Gastrocnemius medialis (tissue), 4 donors: ENCODE measurements around the gene MYO1F.

ENCODE experiments used
- POLR2A ChIP-seq, 2 donors: fragments of 450-650 bp; IDR thresholded peaks; one replicate each; pipeline ENCODE4 v1.6.1; 2017; ENCODE audit warnings: antibody characterized with exemption in 2 of 2, mild to moderate bottlenecking in 2 of 2, moderate library complexity in 2 of 2
- TF ChIP-seq, protein P1 (sequence below), 5 experiments: fragments of 450-650 bp in 3 of 5; fragments of 200-600 bp in 2 of 5; sonication (generic) in 2 of 5; IDR thresholded peaks in 4 of 5; conservative IDR thresholded peaks in 1 of 5; 1 replicate in 4 of 5; 2 replicates in 1 of 5; pipeline ENCODE4 v1.5.1; 2016 to 2019; ENCODE audit warnings: antibody characterized with exemption in 5 of 5, mild to moderate bottlenecking in 3 of 5, moderate library complexity in 3 of 5

DNA sequence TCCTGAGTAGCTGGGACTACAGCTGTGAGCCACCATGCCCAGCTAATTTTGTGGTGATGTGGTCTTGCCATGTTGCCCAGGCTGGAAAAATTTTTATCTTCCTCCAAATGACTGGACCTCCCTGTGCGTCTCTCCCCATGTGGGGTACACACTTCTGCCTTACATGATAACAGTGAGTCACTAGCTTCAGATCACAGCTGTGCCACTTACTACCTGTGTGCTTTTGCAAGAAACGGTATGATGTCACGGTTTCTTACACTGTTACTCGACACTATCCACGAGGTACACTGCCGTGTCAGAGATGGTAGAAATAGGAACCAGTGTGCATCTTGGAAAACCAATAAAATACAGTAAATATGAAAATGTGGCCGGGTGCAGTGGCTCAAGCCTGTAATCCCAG, 45.8 kb downstream of the MYO1F start:
- TF ChIP-seq, protein P1, sequence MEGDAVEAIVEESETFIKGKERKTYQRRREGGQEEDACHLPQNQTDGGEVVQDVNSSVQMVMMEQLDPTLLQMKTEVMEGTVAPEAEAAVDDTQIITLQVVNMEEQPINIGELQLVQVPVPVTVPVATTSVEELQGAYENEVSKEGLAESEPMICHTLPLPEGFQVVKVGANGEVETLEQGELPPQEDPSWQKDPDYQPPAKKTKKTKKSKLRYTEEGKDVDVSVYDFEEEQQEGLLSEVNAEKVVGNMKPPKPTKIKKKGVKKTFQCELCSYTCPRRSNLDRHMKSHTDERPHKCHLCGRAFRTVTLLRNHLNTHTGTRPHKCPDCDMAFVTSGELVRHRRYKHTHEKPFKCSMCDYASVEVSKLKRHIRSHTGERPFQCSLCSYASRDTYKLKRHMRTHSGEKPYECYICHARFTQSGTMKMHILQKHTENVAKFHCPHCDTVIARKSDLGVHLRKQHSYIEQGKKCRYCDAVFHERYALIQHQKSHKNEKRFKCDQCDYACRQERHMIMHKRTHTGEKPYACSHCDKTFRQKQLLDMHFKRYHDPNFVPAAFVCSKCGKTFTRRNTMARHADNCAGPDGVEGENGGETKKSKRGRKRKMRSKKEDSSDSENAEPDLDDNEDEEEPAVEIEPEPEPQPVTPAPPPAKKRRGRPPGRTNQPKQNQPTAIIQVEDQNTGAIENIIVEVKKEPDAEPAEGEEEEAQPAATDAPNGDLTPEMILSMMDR (IDR thresholded peaks at IDR 0.05 in 4 of 5, conservative IDR thresholded peaks at IDR 0.05 in 1 of 5), result no peak
- TF ChIP-seq POLR2A (IDR thresholded peaks at IDR 0.05), result no peak
